Measurements from ENCODE around the gene TSPY3. TPM values are rescaled to one million over a fixed set of nuclear protein-coding genes. Genes with fewer than 3 reads are reported as not detected.
"Not testable (repeated sequence)": the region's sequence is repeated elsewhere in the genome, so short reads cannot be mapped to it uniquely, and the experiment has no call there.

Gene TSPY3
- polyA plus RNA-seq: not detected

DNA sequence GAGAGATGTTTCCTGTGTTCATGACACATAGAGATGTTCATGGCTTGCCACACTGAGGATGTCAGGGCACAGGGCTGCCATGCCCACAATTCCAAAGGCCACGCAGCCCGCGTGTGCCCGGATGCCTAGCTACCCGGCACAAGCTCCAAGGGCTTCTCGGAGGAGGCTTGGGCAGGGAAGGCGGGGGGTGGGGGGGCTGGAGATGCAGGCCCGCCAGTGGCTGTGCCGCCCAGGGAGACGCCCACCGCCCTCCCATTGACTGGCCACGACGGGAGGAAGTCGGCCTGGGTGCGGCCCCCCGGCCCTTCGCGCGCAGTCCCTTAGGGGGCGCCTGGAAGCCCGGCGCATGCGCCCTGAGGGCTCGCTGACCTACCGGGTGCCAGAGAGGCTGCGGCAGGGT lies at the start of gene TSPY3:
Gene TSPY3 (plus strand): TSS at position 301 of the 400 bp plus-strand sequence. CDS start 46 bp downstream, at position 347.
- no CpG with 5 or more reads among the region's 26 CpGs for WGBS, 3 donors
- H3K27ac ChIP-seq (ENCODE audit: low read depth, low read length): not testable (repeated sequence)

- H3K27ac ChIP-seq (ENCODE audit: low read depth, low read length): not testable (repeated sequence)
- WGBS, 3 donors: 94% methylated on average over 6 of the region's 25 CpGs; no CpG with 5 or more reads in 2 of the 3 donors
Observed at GRCh38 chrY:9357497-9357896, 40.7 kb upstream of the TSPY3 start, which contains the start of gene TSPY8. TSPY8 (plus strand) TSS chrY:9357797; CDS start chrY:9357843, 46 bp downstream.

- 87 to 89% methylated on average over 12 to 13 of the region's 26 CpGs; no CpG with 5 or more reads in 1 of the 3 donors for WGBS, 3 donors
- not testable (repeated sequence) for H3K27ac ChIP-seq (ENCODE audit: low read depth, low read length)
Observed at GRCh38 chrY:9396527-9396926, 1.7 kb upstream of the TSPY3 start.

Other genes starting within 250 kb of the TSPY3 start
- not detected for gene TSPY4, start 61.0 kb upstream of the TSPY3 start, polyA plus RNA-seq
- gene TSPY8, start 40.6 kb upstream of the TSPY3 start, polyA plus RNA-seq: not detected
- gene TSPY1, start 68.5 kb downstream of the TSPY3 start, polyA plus RNA-seq: not detected
- gene TSPY9, start 88.8 kb downstream of the TSPY3 start, polyA plus RNA-seq: not detected
- not detected for gene TSPY10, start 129.5 kb downstream of the TSPY3 start, polyA plus RNA-seq